ENCODE data around the gene ALG11.
"Not testable (repeated sequence)": the region's sequence is repeated elsewhere in the genome, so short reads cannot be mapped to it uniquely, and the experiment has no call there.

The ALG11 gene

GRCh38 chr13:52027832-52028231 is 15.6 kb downstream of the ALG11 start:
- DNase-seq (ENCODE audit: low read depth in 2 of 2) = no peak

- no peak for DNase-seq (ENCODE audit: low read depth in 2 of 2)
Measured at GRCh38 chr13:52029569-52029968, 17.4 kb downstream of the ALG11 start.

GRCh38 chr13:52030401-52030800 is 18.2 kb downstream of the ALG11 start:
- not testable (repeated sequence) for DNase-seq (ENCODE audit: low read depth in 2 of 2)

- DNase-seq (ENCODE audit: low read depth in 2 of 2) = no peak
Measured at GRCh38 chr13:52033039-52033438, 20.8 kb downstream of the ALG11 start.

GRCh38 chr13:52034616-52035226 is 22.5 kb downstream of the ALG11 start:
- DNase-seq (ENCODE audit: low read depth in 2 of 2) = no peak

GRCh38 chr13:52036037-52036436 is 23.8 kb downstream of the ALG11 start:
- no peak for DNase-seq (ENCODE audit: low read depth in 2 of 2)

GRCh38 chr13:52043675-52044074 is 31.5 kb downstream of the ALG11 start:
- no peak for DNase-seq (ENCODE audit: low read depth in 2 of 2)

GRCh38 chr13:52047463-52047862 is 35.3 kb downstream of the ALG11 start:
- DNase-seq (ENCODE audit: low read depth in 2 of 2) = no peak

GRCh38 chr13:52048516-52048915 is 36.3 kb downstream of the ALG11 start:
- no peak for DNase-seq (ENCODE audit: low read depth in 2 of 2)

GRCh38 chr13:52051400-52051799 is 39.2 kb downstream of the ALG11 start:
- no peak for DNase-seq (ENCODE audit: low read depth in 2 of 2)

GRCh38 chr13:52053460-52053859 is 41.3 kb downstream of the ALG11 start:
- no peak for DNase-seq (ENCODE audit: low read depth in 2 of 2)

- DNase-seq (ENCODE audit: low read depth in 2 of 2) = not testable (repeated sequence)
Measured at GRCh38 chr13:52061064-52061463, 48.9 kb downstream of the ALG11 start.

GRCh38 chr13:52061587-52061986 is 49.4 kb downstream of the ALG11 start:
- DNase-seq (ENCODE audit: low read depth in 2 of 2) = no peak

- no peak for DNase-seq (ENCODE audit: low read depth in 2 of 2)
Measured at GRCh38 chr13:52067237-52067636, 55.0 kb downstream of the ALG11 start.

GRCh38 chr13:52070929-52071523 is 58.8 kb downstream of the ALG11 start:
- no peak for DNase-seq (ENCODE audit: low read depth in 2 of 2)
